Ramos (cell line): ENCODE data around the gene UBR7.
"Not testable (repeated sequence)": the region's sequence is repeated elsewhere in the genome, so short reads cannot be mapped to it uniquely, and the experiment has no call there.

Experiments
- in situ Hi-C: fragments of 300-500 bp; cut with MboI; formaldehyde crosslinking; loops from one replicate; pipeline ENCODE4 v1.14.3; 2022; ENCODE audit warnings: low sequenced_read_pairs; ENCODE audit not compliant: unreplicated experiment

The UBR7 gene, protein sequence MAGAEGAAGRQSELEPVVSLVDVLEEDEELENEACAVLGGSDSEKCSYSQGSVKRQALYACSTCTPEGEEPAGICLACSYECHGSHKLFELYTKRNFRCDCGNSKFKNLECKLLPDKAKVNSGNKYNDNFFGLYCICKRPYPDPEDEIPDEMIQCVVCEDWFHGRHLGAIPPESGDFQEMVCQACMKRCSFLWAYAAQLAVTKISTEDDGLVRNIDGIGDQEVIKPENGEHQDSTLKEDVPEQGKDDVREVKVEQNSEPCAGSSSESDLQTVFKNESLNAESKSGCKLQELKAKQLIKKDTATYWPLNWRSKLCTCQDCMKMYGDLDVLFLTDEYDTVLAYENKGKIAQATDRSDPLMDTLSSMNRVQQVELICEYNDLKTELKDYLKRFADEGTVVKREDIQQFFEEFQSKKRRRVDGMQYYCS

DNA sequence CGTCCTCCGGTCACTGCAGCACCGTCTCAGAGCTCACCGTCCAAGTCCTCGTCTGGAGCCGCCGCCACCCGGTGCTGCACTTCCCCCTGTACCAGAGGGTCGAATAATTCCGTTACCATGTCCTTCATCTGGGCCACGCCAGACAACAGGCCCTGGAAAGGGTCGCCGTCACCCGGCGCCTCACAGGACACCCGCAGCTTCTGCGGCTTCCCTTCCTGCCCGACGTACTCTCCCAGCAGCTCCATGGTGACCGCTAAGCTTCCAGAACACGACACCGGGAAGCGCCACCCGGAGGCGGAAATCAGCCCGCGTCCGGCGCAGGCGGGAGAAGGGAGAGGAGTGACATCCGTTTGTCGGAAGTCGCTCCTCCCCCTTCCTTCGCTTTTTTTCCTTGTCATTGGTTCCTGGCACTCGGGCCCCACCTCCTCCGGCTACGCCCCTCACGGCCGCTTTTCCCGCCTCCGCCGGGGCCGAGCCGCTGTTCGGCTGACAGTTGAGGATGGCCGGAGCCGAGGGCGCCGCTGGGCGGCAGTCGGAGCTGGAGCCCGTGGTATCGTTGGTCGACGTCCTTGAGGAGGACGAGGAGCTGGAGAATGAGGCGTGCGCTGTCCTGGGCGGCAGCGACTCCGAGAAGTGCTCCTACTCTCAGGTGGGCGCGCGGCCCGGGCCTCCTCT is at the start of gene UBR7, which contains the start of gene GON7:
Gene UBR7 (plus strand): TSS at position 464 of the 675 bp plus-strand sequence. CDS start 36 bp downstream, at position 500.
Gene GON7 (minus strand): TSS at position 273 of the 675 bp plus-strand sequence. CDS start 28 bp downstream, at position 245.
- in situ Hi-C loops = no loop called here

DNA sequence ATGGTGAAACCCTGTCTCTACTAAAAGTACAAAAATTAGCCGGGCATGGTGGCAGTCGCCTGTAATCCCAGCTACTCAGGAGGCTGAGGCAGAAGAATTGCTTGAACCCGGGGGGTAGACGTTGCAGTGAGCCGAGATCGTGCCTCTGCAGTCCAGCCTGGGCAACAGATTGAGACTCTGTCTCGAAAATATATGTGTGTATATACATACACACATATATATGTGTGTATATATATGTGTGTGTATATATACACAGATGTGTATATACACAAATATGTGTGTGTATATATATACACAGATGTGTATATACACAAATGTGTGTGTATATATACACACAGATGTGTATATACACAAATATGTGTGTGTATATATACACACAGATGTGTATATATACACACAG is 48.7 kb upstream of the UBR7 start:
- in situ Hi-C loops = not testable (repeated sequence)

GRCh38 chr14:93159625-93160352 is 47.3 kb upstream of the UBR7 start:
- in situ Hi-C loops = not testable (repeated sequence)

DNA sequence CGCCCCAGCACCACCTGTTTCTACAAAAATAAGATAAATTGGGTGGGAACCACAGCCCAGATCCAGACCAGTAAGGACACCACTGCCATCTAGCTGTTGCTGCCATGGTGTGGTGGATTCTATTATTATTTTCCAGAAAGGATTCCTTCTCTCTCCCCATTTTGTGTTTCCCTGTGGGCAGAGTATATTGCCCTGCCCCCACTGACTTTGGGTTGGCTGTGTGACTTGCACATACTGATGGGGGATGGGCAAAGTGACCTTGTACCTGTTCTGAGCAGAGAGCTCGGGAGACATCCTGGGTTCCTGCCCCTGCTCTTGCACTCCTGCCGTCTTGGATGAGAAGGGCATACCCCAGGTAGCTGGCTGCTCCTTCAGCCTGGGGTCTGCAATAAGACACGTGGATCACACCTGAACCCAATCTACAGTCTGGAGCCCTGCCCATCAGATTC is 46.7 kb upstream of the UBR7 start:
- in situ Hi-C loops = no loop called here

- in situ Hi-C loops = no loop called here
Measured at GRCh38 chr14:93161411-93161940, 45.6 kb upstream of the UBR7 start.

DNA sequence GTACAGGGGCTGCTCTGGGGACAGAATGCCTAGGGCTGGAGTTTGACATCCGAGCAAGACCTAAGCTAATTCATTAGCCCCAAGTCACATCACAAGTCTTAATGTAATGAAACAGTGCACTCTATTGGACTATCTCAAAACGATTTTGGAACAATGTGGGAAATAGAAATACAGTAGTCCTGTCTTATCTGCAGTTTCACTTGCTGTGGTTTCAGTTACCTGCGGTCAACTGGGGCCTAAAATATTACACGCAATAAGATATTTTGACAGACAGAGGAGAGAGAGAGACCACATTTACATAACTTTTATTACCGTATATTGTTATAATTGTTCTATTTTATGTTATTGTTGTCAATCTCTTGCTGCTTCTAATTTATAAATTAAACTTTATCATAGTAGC is 43.5 kb upstream of the UBR7 start:
- in situ Hi-C loops = no loop called here

DNA sequence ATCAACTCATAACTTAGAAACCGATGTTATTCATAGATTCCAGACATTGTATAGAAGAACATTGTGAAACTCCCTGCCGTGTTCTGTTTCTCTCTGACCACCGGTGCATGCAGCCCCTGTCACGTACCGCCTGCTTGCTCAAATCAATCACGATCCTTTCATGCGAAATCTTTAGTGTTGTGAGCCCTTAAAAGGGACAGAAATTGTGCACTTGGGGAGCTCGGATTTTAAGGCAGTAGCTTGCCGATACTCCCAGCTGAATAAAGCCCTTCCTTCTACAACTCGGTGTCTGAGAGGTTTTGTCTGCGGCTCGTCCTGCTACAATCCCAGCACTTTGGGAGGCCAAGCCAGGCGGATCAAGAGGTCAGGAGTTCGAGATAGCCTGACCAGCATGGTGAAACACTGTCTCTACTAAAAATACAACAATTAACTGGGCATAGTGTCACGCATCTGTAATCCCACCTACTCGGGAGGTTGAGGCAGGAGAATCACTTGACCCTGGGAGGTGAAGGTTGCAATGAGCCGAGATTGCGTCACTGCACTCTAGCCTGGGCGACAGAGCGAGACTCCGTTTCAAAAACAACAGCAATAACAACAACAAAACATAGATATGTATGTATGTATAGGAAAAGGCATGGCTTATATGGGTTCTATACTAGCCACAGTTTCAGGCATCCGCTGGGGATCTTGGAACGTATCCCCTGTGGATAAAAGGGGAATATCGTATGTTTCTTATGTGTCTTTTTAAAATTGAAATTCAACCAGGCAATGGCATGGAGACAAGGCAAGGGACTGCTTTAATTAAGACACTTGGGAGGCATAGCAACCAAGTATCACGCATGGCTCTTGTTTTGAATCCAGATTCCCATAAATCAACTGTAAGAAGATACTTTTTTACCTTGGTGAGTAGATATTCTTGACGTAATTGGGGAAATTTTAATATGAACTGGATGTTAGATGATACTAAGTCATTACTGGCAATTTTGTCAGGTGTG is 41.5 kb upstream of the UBR7 start:
- in situ Hi-C loops = not testable (repeated sequence)

GRCh38 chr14:93168610-93169009 is 38.4 kb upstream of the UBR7 start:
- in situ Hi-C loops = not testable (repeated sequence)

DNA sequence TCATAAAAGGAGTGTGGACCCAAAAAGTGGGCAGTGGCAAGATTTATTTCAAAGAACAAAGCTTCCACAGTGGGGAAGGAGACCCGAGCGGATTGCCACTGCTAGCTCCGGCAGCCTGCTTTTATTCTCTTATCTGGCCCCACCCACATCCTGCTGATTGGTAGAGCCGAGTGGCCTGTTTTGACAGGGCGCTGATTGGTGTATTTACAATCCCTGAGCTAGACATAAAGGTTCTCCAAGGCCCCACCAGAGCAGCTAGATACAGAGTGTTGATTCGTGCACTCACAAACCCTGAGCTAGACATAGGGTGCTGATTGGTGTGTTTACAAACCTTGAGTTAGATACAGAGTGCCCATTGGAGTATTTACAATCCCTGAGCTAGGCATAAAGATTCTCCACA is 37.4 kb upstream of the UBR7 start:
- in situ Hi-C loops = not testable (repeated sequence)

DNA sequence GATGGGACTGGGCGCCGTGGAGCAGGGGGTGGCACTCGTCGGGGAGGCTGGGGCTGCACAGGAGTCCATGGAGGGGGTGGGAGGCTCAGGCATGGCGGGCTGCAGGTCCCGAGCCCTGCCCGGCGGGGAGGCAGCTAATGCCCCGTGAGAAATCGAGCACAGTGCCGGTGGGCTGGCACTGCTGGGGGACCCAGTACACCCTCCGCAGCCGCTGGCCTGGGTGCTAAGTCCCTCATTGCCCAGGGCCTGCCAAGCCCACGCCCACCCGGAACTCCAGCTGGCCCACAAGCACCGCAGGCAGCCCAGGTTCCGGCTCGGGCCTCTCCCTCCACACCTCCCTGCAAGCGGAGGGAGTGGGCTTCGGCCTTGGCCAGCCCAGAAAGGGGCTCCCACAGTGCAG is 36.9 kb upstream of the UBR7 start:
- in situ Hi-C loops = not testable (repeated sequence)

- in situ Hi-C loops = no loop called here
Measured at GRCh38 chr14:93171376-93171775, 35.7 kb upstream of the UBR7 start.

DNA sequence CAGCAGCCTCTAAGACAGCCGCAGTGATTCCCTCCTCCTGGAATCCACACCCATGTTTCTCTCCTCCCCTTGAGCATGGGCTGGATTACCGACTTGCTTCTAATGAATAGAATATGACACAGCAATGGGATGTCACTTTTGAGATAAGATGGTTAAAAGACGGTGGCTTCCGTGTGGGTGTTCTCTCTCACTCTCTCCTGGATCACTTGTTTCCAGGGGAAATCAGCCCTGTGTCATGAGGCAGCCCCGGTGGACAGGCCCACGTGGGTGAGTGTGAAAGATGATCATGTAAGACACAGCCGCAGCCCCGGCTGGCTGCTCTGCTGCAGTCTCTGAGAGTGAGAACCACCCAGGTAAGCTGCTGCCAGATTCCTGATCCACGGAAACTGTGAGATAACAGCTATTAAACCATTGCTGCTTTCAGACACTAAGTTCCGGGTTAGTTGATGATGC is 33.1 kb upstream of the UBR7 start:
- in situ Hi-C loops = no loop called here

- in situ Hi-C loops = not testable (repeated sequence)
Measured at GRCh38 chr14:93174731-93175130, 32.3 kb upstream of the UBR7 start.

GRCh38 chr14:93175492-93175891 is 31.6 kb upstream of the UBR7 start:
- in situ Hi-C loops = no loop called here

- in situ Hi-C loops = no loop called here
Measured at GRCh38 chr14:93183596-93184317, 23.3 kb upstream of the UBR7 start.

- in situ Hi-C loops = no loop called here
Measured at GRCh38 chr14:93184391-93185348, 22.4 kb upstream of the UBR7 start, which contains the start of the genes LYSET and MOAP1. Gene LYSET, plus strand, starts transcription at chr14:93185317. Its CDS starts 89 bp downstream, at chr14:93185406. Gene MOAP1, minus strand, starts transcription at chr14:93184897. Its CDS starts 655 bp downstream, at chr14:93184242.

- in situ Hi-C loops = no loop called here
Measured at GRCh38 chr14:93185349-93185720, 21.7 kb upstream of the UBR7 start.
